Prostate gland (tissue), 2 donors: ENCODE results near the gene ITLN1.

ENCODE experiments used
- CTCF ChIP-seq, 4 experiments: fragments of 200-600 bp in 2 of 4; fragments of 450-650 bp in 2 of 4; sonication (generic) in 2 of 4; IDR thresholded peaks; 1 replicate in 3 of 4; 2 replicates in 1 of 4; pipeline ENCODE4 v1.5.1; 2016 to 2019; ENCODE audit warnings: antibody characterized with exemption in 4 of 4, mild to moderate bottlenecking in 2 of 4, moderate library complexity in 2 of 4
- POLR2A ChIP-seq: fragments of 450-650 bp; IDR thresholded peaks from one replicate; pipeline ENCODE4 v1.6.1; 2016; ENCODE audit warnings: antibody characterized with exemption, mild to moderate bottlenecking
- POLR2AphosphoS5 ChIP-seq: sonication (generic); formaldehyde crosslinking; IDR thresholded peaks from one replicate; pipeline ENCODE4 v1.6.1; 2017; ENCODE audit warnings: antibody characterized with exemption

- TF ChIP-seq POLR2A (no peak), CTCF (IDR thresholded peaks at IDR 0.05) (no peak), POLR2AphosphoS5 (no peak)
Measured at GRCh38 chr1:160911925-160912324, 26.9 kb upstream of the ITLN1 start.
